C4-2B (cell line): ENCODE data around the gene KRT79.

Experiments
- ZFX ChIP-seq: fragments of 450-650 bp; IDR thresholded peaks from 2 replicates; pipeline ENCODE4 v1.6.1; 2017
- TF ChIP-seq, protein P1 (sequence below): fragments of 450-650 bp; conservative IDR thresholded peaks from 2 replicates; pipeline ENCODE4 v1.5.1; 2017; ENCODE audit warnings: mild to moderate bottlenecking

DNA sequence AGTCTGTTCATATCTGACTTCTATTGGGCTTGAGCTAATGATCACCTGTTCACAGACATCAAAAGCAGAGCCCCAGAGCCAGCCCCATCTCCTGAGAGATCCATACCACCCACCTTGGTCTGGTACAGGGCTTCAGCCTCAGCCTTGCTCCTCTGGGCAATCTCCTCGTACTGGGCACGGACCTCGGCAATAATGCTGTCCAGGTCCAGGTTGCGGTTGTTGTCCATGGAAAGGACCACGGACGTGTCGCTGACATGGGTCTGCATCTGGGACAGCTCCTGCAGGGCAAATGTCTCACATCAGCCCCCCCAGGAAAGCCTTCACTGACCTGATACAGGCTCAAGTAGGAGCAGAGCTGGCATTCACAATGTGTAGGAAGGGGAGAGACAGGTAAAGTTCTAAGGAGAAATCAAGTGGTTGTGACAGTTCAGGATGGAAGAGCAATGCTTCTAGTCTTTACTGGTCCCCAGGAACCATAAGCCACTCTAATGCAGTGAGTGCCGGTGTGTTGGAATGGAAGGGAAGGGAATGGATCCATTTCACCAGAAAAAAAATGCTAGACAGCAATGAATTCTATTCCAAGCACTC is 25.4 kb downstream of the KRT79 start:
- TF ChIP-seq, protein P1, sequence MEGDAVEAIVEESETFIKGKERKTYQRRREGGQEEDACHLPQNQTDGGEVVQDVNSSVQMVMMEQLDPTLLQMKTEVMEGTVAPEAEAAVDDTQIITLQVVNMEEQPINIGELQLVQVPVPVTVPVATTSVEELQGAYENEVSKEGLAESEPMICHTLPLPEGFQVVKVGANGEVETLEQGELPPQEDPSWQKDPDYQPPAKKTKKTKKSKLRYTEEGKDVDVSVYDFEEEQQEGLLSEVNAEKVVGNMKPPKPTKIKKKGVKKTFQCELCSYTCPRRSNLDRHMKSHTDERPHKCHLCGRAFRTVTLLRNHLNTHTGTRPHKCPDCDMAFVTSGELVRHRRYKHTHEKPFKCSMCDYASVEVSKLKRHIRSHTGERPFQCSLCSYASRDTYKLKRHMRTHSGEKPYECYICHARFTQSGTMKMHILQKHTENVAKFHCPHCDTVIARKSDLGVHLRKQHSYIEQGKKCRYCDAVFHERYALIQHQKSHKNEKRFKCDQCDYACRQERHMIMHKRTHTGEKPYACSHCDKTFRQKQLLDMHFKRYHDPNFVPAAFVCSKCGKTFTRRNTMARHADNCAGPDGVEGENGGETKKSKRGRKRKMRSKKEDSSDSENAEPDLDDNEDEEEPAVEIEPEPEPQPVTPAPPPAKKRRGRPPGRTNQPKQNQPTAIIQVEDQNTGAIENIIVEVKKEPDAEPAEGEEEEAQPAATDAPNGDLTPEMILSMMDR, result no peak
- TF ChIP-seq ZFX, result no peak
